Mesenchymal stem cell (in vitro differentiated cells and primary cell): ENCODE measurements around the gene SMARCC2. TPM values are rescaled to one million over a fixed set of nuclear protein-coding genes. Genes with fewer than 3 reads are reported as not detected.

Source experiments
- DNase-seq: peaks from one replicate; pipeline ENCODE4 v3.0.0-alpha.2; 2013
- H2AFZ ChIP-seq: one replicate; pipeline ENCODE4 v1.6.1; 2013; ENCODE audit warnings: low read depth, mild to moderate bottlenecking, control low read depth, inconsistent platforms, low read length, moderate library complexity
- H2AK5ac ChIP-seq: 2 replicates; pipeline ENCODE4 v1.6.1; 2013; ENCODE audit warnings: low read length, moderate library complexity, mild to moderate bottlenecking, inconsistent platforms; ENCODE audit not compliant: severe bottlenecking
- H2BK120ac ChIP-seq: one replicate; pipeline ENCODE4 v1.6.1; 2013; ENCODE audit warnings: low read depth, mild to moderate bottlenecking, inconsistent platforms, low read length, moderate library complexity
- H2BK12ac ChIP-seq, 2 experiments: one replicate each; pipeline ENCODE4 v1.6.1; 2013; ENCODE audit warnings: inconsistent platforms in 2 of 2, low read length in 2 of 2, mild to moderate bottlenecking in 2 of 2, moderate library complexity in 2 of 2, control low read depth in 1 of 2
- H2BK15ac ChIP-seq: one replicate; pipeline ENCODE4 v1.6.1; 2013; ENCODE audit warnings: mild to moderate bottlenecking, low read depth, inconsistent platforms; ENCODE audit not compliant: poor library complexity, severe bottlenecking
- H2BK5ac ChIP-seq: 2 replicates; pipeline ENCODE4 v1.6.1; 2013; ENCODE audit warnings: low read depth, mild to moderate bottlenecking, low read length, control low read depth, inconsistent platforms; ENCODE audit not compliant: poor library complexity, severe bottlenecking
- H3K14ac ChIP-seq, 2 experiments: one replicate each; pipeline ENCODE4 v1.6.1; 2013; ENCODE audit warnings: inconsistent platforms in 2 of 2, low read length in 2 of 2, control low read depth in 1 of 2, mild to moderate bottlenecking in 1 of 2, moderate library complexity in 1 of 2
- H3K18ac ChIP-seq, 2 experiments: one replicate each; pipeline ENCODE4 v1.6.1; 2013; ENCODE audit warnings: inconsistent platforms in 2 of 2, low read length in 2 of 2, control low read depth in 1 of 2, low read depth in 1 of 2, mild to moderate bottlenecking in 1 of 2
- H3K23ac ChIP-seq, 2 experiments: one replicate each; pipeline ENCODE4 v1.6.1; 2013; ENCODE audit warnings: inconsistent platforms in 2 of 2, low read length in 2 of 2, mild to moderate bottlenecking in 2 of 2, moderate library complexity in 2 of 2, control low read depth in 1 of 2
- H3K27ac ChIP-seq: 2 replicates; pipeline ENCODE4 v1.5.1; 2013; ENCODE audit warnings: mild to moderate bottlenecking, moderate library complexity, low read length, control low read depth, inconsistent platforms; ENCODE audit not compliant: poor library complexity, severe bottlenecking
- H3K27me3 ChIP-seq, 2 experiments: 2 replicates each; pipeline versions ENCODE4 v1.6.1 to v1.7.0; 2013; ENCODE audit warnings: low read length in 2 of 2, mild to moderate bottlenecking in 2 of 2, moderate library complexity in 2 of 2, control low read depth in 1 of 2, inconsistent platforms in 1 of 2; ENCODE audit not compliant: control insufficient read depth in 1 of 2, insufficient read depth in 1 of 2
- H3K36me3 ChIP-seq, 2 experiments: 2 replicates each; pipeline versions ENCODE4 v1.6.1 to v1.7.0; 2013; ENCODE audit warnings: low read length in 2 of 2, control low read depth in 1 of 2, inconsistent platforms in 1 of 2, low read depth in 1 of 2, mild to moderate bottlenecking in 1 of 2; ENCODE audit not compliant: insufficient read depth in 2 of 2, control insufficient read depth in 1 of 2
- H3K4ac ChIP-seq, 2 experiments: one replicate each; pipeline ENCODE4 v1.6.1; 2013; ENCODE audit warnings: inconsistent platforms in 2 of 2, low read length in 2 of 2, mild to moderate bottlenecking in 2 of 2, moderate library complexity in 2 of 2, control low read depth in 1 of 2, low read depth in 1 of 2
- H3K4me1 ChIP-seq: 2 replicates; pipeline ENCODE4 v1.6.1; 2013; ENCODE audit warnings: low read depth, low read length, control low read depth; ENCODE audit not compliant: control insufficient read depth, insufficient read depth
- H3K4me2 ChIP-seq: 2 replicates; pipeline ENCODE4 v1.6.1; 2013; ENCODE audit warnings: low read length, mild to moderate bottlenecking, inconsistent platforms; ENCODE audit not compliant: poor library complexity, severe bottlenecking
- H3K4me3 ChIP-seq, 2 experiments: 2 replicates each; pipeline versions ENCODE4 v1.5.1 to v1.7.0; 2013; ENCODE audit warnings: low read length in 2 of 2, mild to moderate bottlenecking in 2 of 2, control low read depth in 1 of 2, low read depth in 1 of 2; ENCODE audit not compliant: insufficient read depth in 1 of 2
- H3K79me1 ChIP-seq: replicated peaks from 2 replicates; pipeline ENCODE4 v1.6.1; 2013; ENCODE audit warnings: mild to moderate bottlenecking, control low read depth, low read length, inconsistent platforms; ENCODE audit not compliant: poor library complexity, severe bottlenecking
- H3K9ac ChIP-seq: 2 replicates; pipeline ENCODE4 v1.7.0; 2013; ENCODE audit warnings: mild to moderate bottlenecking, low read length, moderate library complexity
- H3K9me3 ChIP-seq: 2 replicates; pipeline ENCODE4 v1.7.0; 2013; ENCODE audit warnings: mild to moderate bottlenecking, low read length; ENCODE audit not compliant: control insufficient read depth
- H4K8ac ChIP-seq: one replicate; pipeline ENCODE4 v1.6.1; 2013; ENCODE audit warnings: inconsistent platforms, mild to moderate bottlenecking, low read length, moderate library complexity
- H4K91ac ChIP-seq: one replicate; pipeline ENCODE4 v1.6.1; 2013; ENCODE audit warnings: mild to moderate bottlenecking, low read length, inconsistent platforms
- WGBS: methylation state at CpG from one replicate; pipeline ENCODE4 v1.1.7; 2013; ENCODE audit warnings: mixed read lengths; 5-methylcytosine and 5-hydroxymethylcytosine counted together
- polyA plus RNA-seq, 2 experiments: library from polyadenylated mRNA; stranded (reverse); fragments of 200-250 nt; gene quantifications; one replicate each; pipeline ENCODE4 v1.2.3, GENCODE V29; 2013

The SMARCC2 gene
- polyA plus RNA-seq (2013, experiment 1 of 2), result 47.0 TPM
- 42.8 TPM for polyA plus RNA-seq (2013, experiment 2 of 2)

- H3K27me3 ChIP-seq, result no peaks in the 10 kb centered on the region
- H4K91ac ChIP-seq, result peak within 1 kb of the TSS; percentile 95
- no peaks in the 10 kb centered on the region for H3K9me3 ChIP-seq
- H3K9ac ChIP-seq, result peak within 1 kb of the TSS; percentile 92
- peak within 1 kb of the TSS; percentile 93 to 94 for H3K18ac ChIP-seq
- peak within 1 kb of the TSS; percentile 45 to 93 for H3K14ac ChIP-seq
- H3K79me1 ChIP-seq, result peaks cover 6% of the 10 kb centered on the region
- peak within 1 kb of the TSS; percentile 66 for H2AFZ ChIP-seq
- H3K4ac ChIP-seq, result peak within 1 kb of the TSS; percentile 64 to 97
- peak within 1 kb of the TSS; percentile 98 for H4K8ac ChIP-seq
- peak within 1 kb of the TSS; percentile 91 for H3K4me2 ChIP-seq
- WGBS, result under 1% methylated on average over 53 of the region's 93 CpGs
- peak; percentile 89 for DNase-seq
- H2BK15ac ChIP-seq, result peak within 1 kb of the TSS; percentile 99
- H3K27ac ChIP-seq, result peak within 1 kb of the TSS; percentile 89
- H2BK120ac ChIP-seq, result peak within 1 kb of the TSS; percentile 77
- peak within 1 kb of the TSS in 1 of 2 experiments; percentile 91 for H3K23ac ChIP-seq
- H2AK5ac ChIP-seq, result peak within 1 kb of the TSS; percentile 9
- no peak within 1 kb of the TSS for H2BK5ac ChIP-seq
- peak within 1 kb of the TSS; percentile 45 to 89 for H2BK12ac ChIP-seq
- peaks cover 4 to 22% of the 10 kb centered on the region in 2 experiments for H3K36me3 ChIP-seq
- peak within 1 kb of the TSS; percentile 79 to 96 for H3K4me3 ChIP-seq
- peaks cover 6% of the 10 kb centered on the region for H3K4me1 ChIP-seq
Measured at GRCh38 chr12:56189099-56189917, at the start of gene SMARCC2. SMARCC2 (minus strand) TSS chr12:56189483; CDS start chr12:56189461, 22 bp downstream.

- H3K79me1 ChIP-seq, result peaks cover 27% of the 10 kb centered on the region
- H2BK12ac ChIP-seq, result no peak overlapping the region
- no peak overlapping the region for H3K4ac ChIP-seq
- H2AK5ac ChIP-seq, result no peak overlapping the region
- no peak overlapping the region for H4K8ac ChIP-seq
- no peak overlapping the region for H3K23ac ChIP-seq
- H3K4me3 ChIP-seq, result no peak overlapping the region
- no peak overlapping the region for H3K4me2 ChIP-seq
- H3K9me3 ChIP-seq, result no peaks in the 10 kb centered on the region
- no peak overlapping the region for H2AFZ ChIP-seq
- peaks cover 61 to 74% of the 10 kb centered on the region in 2 experiments for H3K36me3 ChIP-seq
- H2BK120ac ChIP-seq, result no peak overlapping the region
- no peak overlapping the region for H3K27ac ChIP-seq
- H3K18ac ChIP-seq, result no peak overlapping the region
- no peak overlapping the region for H2BK5ac ChIP-seq
- no peak overlapping the region for H2BK15ac ChIP-seq
- no peaks in the 10 kb centered on the region for H3K27me3 ChIP-seq
- no peak for DNase-seq
- WGBS, result 89% methylated on average over 8 of the region's 11 CpGs
- H3K4me1 ChIP-seq, result peaks cover 8% of the 10 kb centered on the region
- H3K14ac ChIP-seq, result no peak overlapping the region
- H4K91ac ChIP-seq, result no peak overlapping the region
- H3K9ac ChIP-seq, result no peak overlapping the region
Measured at GRCh38 chr12:56237552-56237951, 48.3 kb upstream of the SMARCC2 start.

- Histone ChIP-seq H2AFZ (no peak overlapping the region), H3K36me3 (peaks cover 56 to 69% of the 10 kb centered on the region in 2 experiments), H4K8ac (no peak overlapping the region), H3K23ac (no peak overlapping the region), H3K9ac (no peak overlapping the region), H3K4me1 (peaks cover 8% of the 10 kb centered on the region), H3K18ac (no peak overlapping the region), H2BK5ac (no peak overlapping the region), H3K14ac (no peak overlapping the region), H2BK120ac (no peak overlapping the region), H2BK15ac (no peak overlapping the region), H3K27me3 (no peaks in the 10 kb centered on the region), H3K79me1 (peaks cover 25% of the 10 kb centered on the region), H3K4ac (no peak overlapping the region), H2AK5ac (no peak overlapping the region), H2BK12ac (peak overlapping the region in 1 of 2 experiments; percentile 13), H3K4me2 (no peak overlapping the region), H3K27ac (no peak overlapping the region), H3K9me3 (no peaks in the 10 kb centered on the region), H3K4me3 (no peak overlapping the region), H4K91ac (no peak overlapping the region)
- no peak for DNase-seq
- WGBS, result 90% methylated on average over 5 of the region's 5 CpGs
Measured at GRCh38 chr12:56236985-56237384, 47.7 kb upstream of the SMARCC2 start.

GRCh38 chr12:56236091-56236490 lies 46.8 kb upstream of the SMARCC2 start:
- Histone ChIP-seq H3K18ac (no peak overlapping the region), H2BK12ac (no peak overlapping the region), H3K36me3 (peaks cover 47 to 61% of the 10 kb centered on the region in 2 experiments), H2BK120ac (no peak overlapping the region), H2AK5ac (no peak overlapping the region), H3K79me1 (peaks cover 17% of the 10 kb centered on the region), H3K9me3 (no peaks in the 10 kb centered on the region), H3K4me2 (no peak overlapping the region), H4K8ac (no peak overlapping the region), H2AFZ (no peak overlapping the region), H3K27ac (no peak overlapping the region), H3K14ac (no peak overlapping the region), H3K4me1 (peaks cover 8% of the 10 kb centered on the region), H3K9ac (no peak overlapping the region), H2BK5ac (no peak overlapping the region), H3K23ac (no peak overlapping the region), H3K4me3 (no peak overlapping the region), H4K91ac (no peak overlapping the region), H3K4ac (no peak overlapping the region), H2BK15ac (no peak overlapping the region), H3K27me3 (no peaks in the 10 kb centered on the region)
- no peak for DNase-seq
- 95% methylated on average over 6 of the region's 6 CpGs for WGBS
